ENCODE results near the gene MOB4. TPM values are rescaled to one million over a fixed set of nuclear protein-coding genes. Genes with fewer than 3 reads are reported as not detected.

Gene MOB4
- total RNA-seq, 1 donor from 2014 or later = 26.0 TPM

- H3K36me3 Mint-ChIP-seq = peaks cover 24% of the 10 kb centered on the region
- no peaks in the 10 kb centered on the region for H3K27me3 Mint-ChIP-seq (ENCODE audit: low read depth)
- DNase-seq (ENCODE audit: low spot score in 2 of 2, unreplicated experiment in 2 of 2) = no peak
- no peak for TF ChIP-seq CTCF (IDR thresholded peaks at IDR 0.05; ENCODE audit: unreplicated experiment)
- no peak overlapping the region for H3K27ac Mint-ChIP-seq
- no peaks in the 10 kb centered on the region for H3K4me1 Mint-ChIP-seq
- H3K9me3 Mint-ChIP-seq = peaks cover 5% of the 10 kb centered on the region
- no peak overlapping the region for H3K4me3 Mint-ChIP-seq
Measured at GRCh38 chr2:197559681-197560080, 43.8 kb downstream of the MOB4 start.

GRCh38 chr2:197560146-197560665 is 44.3 kb downstream of the MOB4 start:
- Mint-ChIP-seq H3K4me1 (no peaks in the 10 kb centered on the region), H3K36me3 (peaks cover 25% of the 10 kb centered on the region), H3K4me3 (no peak overlapping the region), H3K9me3 (peaks cover 5% of the 10 kb centered on the region), H3K27me3 (ENCODE audit: low read depth) (no peaks in the 10 kb centered on the region), H3K27ac (no peak overlapping the region)
- TF ChIP-seq CTCF (IDR thresholded peaks at IDR 0.05; ENCODE audit: unreplicated experiment) = no peak
- DNase-seq (ENCODE audit: low spot score in 2 of 2, unreplicated experiment in 2 of 2) = no peak

GRCh38 chr2:197571627-197572271 is 55.9 kb downstream of the MOB4 start:
- Mint-ChIP-seq H3K27ac (peak overlapping the region; percentile 22), H3K27me3 (ENCODE audit: low read depth) (no peaks in the 10 kb centered on the region), H3K9me3 (peaks cover 13% of the 10 kb centered on the region), H3K36me3 (peaks cover 28% of the 10 kb centered on the region), H3K4me3 (no peak overlapping the region), H3K4me1 (no peaks in the 10 kb centered on the region)
- no peak for TF ChIP-seq CTCF (IDR thresholded peaks at IDR 0.05; ENCODE audit: unreplicated experiment)
- DNase-seq (ENCODE audit: low spot score in 2 of 2, unreplicated experiment in 2 of 2) = no peak

GRCh38 chr2:197573608-197574007 is 57.7 kb downstream of the MOB4 start:
- no peak overlapping the region for H3K27ac Mint-ChIP-seq

GRCh38 chr2:197575987-197576386 is 60.1 kb downstream of the MOB4 start:
- TF ChIP-seq CTCF (IDR thresholded peaks at IDR 0.05; ENCODE audit: unreplicated experiment) = no peak
- Mint-ChIP-seq H3K4me3 (no peak overlapping the region), H3K27ac (no peak overlapping the region), H3K9me3 (peaks cover 13% of the 10 kb centered on the region), H3K27me3 (ENCODE audit: low read depth) (no peaks in the 10 kb centered on the region), H3K4me1 (no peaks in the 10 kb centered on the region), H3K36me3 (peaks cover 25% of the 10 kb centered on the region)
- DNase-seq (ENCODE audit: low spot score in 2 of 2, unreplicated experiment in 2 of 2) = no peak

More at GRCh38 chr2:197573608-197574007, 57.7 kb downstream of the MOB4 start:
- Mint-ChIP-seq H3K9me3 (peaks cover 13% of the 10 kb centered on the region), H3K27me3 (ENCODE audit: low read depth) (no peaks in the 10 kb centered on the region), H3K4me3 (no peak overlapping the region), H3K36me3 (peaks cover 25% of the 10 kb centered on the region), H3K4me1 (no peaks in the 10 kb centered on the region)
- TF ChIP-seq CTCF (IDR thresholded peaks at IDR 0.05; ENCODE audit: unreplicated experiment) = no peak
- no peak for DNase-seq (ENCODE audit: low spot score in 2 of 2, unreplicated experiment in 2 of 2)

Measured in mesothelial cell of epicardium (in vitro differentiated cells).